ENCODE data around the gene MYL5. TPM values are rescaled to one million over a fixed set of nuclear protein-coding genes. Genes with fewer than 3 reads are reported as not detected.

MYL5 gene
- total and polyA plus RNA-seq, 12 donors = 5.9 to 77.6 (median 21.5) TPM

GRCh38 chr4:707929-708630 lies 33.7 kb downstream of the MYL5 start:
- H3K27ac ChIP-seq = peak overlapping the region in 2 of 5 donors; percentile 32 to 40
- no peaks in the 10 kb centered on the region for H3K36me3 ChIP-seq (replicated peaks in 1 of 2)
- peak overlapping the region in 1 of 4 donors; percentile 39 for H3K4me3 ChIP-seq
- peak in 1 of 7 donors; percentile 49 for DNase-seq
- 60 to 77% (median 69%) methylated on average over 3 to 11 of the region's 11 CpGs for WGBS, 4 donors
- peaks cover 25 to 39% of the 10 kb centered on the region in 2 donors for H3K4me1 ChIP-seq (replicated peaks in 1 of 2)
- H3K27me3 ChIP-seq = no peaks in the 10 kb centered on the region
- no peaks in the 10 kb centered on the region for H3K9me3 ChIP-seq (replicated peaks in 1 of 3)
- TF ChIP-seq CTCF (IDR thresholded peaks at IDR 0.05) (no peak), POLR2A (IDR thresholded peaks at IDR 0.05) (no peak)
- intact Hi-C loops (cut with DNase I) = no loop called here

GRCh38 chr4:708631-708933 lies 34.2 kb downstream of the MYL5 start:
- Histone ChIP-seq H3K9me3 (replicated peaks in 1 of 3) (no peaks in the 10 kb centered on the region), H3K4me3 (peak overlapping the region in 1 of 4 donors; percentile 39), H3K27me3 (no peaks in the 10 kb centered on the region), H3K36me3 (replicated peaks in 1 of 2) (no peaks in the 10 kb centered on the region), H3K27ac (peak overlapping the region in 2 of 5 donors; percentile 32 to 40), H3K4me1 (replicated peaks in 1 of 2) (peaks cover 25 to 39% of the 10 kb centered on the region in 2 donors)
- 31 to 57% (median 43%) methylated on average over 3 to 6 of the region's 6 CpGs for WGBS, 4 donors
- TF ChIP-seq CTCF (IDR thresholded peaks at IDR 0.05) = no peak
- no peak for TF ChIP-seq POLR2A (IDR thresholded peaks at IDR 0.05)
- intact Hi-C loops (cut with DNase I) = no loop called here
- no peak for DNase-seq

- H3K4me3 ChIP-seq = no peak overlapping the region
- H3K9me3 ChIP-seq (replicated peaks in 1 of 3) = no peaks in the 10 kb centered on the region
- H3K36me3 ChIP-seq (replicated peaks in 1 of 2) = no peaks in the 10 kb centered on the region
- no peak for DNase-seq
- peaks cover 25 to 41% of the 10 kb centered on the region in 2 donors for H3K4me1 ChIP-seq (replicated peaks in 1 of 2)
- TF ChIP-seq POLR2A (IDR thresholded peaks at IDR 0.05) = no peak
- TF ChIP-seq CTCF (IDR thresholded peaks at IDR 0.05) = no peak
- H3K27me3 ChIP-seq = no peaks in the 10 kb centered on the region
- H3K27ac ChIP-seq = peak overlapping the region in 1 of 5 donors; percentile 38
- intact Hi-C loops (cut with DNase I) = no loop called here
- 91 to 97% (median 93%) methylated on average over 6 of the region's 6 CpGs for WGBS, 4 donors
Observed at GRCh38 chr4:709348-709747, 35.0 kb downstream of the MYL5 start.

GRCh38 chr4:710116-710515 lies 35.8 kb downstream of the MYL5 start:
- no peak overlapping the region for H3K4me3 ChIP-seq
- intact Hi-C loops (cut with DNase I) = no loop called here
- no peaks in the 10 kb centered on the region for H3K9me3 ChIP-seq (replicated peaks in 1 of 3)
- H3K36me3 ChIP-seq (replicated peaks in 1 of 2) = no peaks in the 10 kb centered on the region
- 75 to 82% (median 77%) methylated on average over 4 to 9 of the region's 9 CpGs for WGBS, 4 donors
- no peak for DNase-seq
- TF ChIP-seq CTCF (IDR thresholded peaks at IDR 0.05) = no peak
- TF ChIP-seq POLR2A (IDR thresholded peaks at IDR 0.05) = no peak
- no peaks in the 10 kb centered on the region for H3K27me3 ChIP-seq
- peak overlapping the region in 2 of 5 donors; percentile 38 to 52 for H3K27ac ChIP-seq
- peaks cover 25 to 43% of the 10 kb centered on the region in 2 donors for H3K4me1 ChIP-seq (replicated peaks in 1 of 2)
